Naive thymus-derived CD4-positive, alpha-beta T cell (primary cell): Measurements from ENCODE around the gene ARFGEF3. TPM values are rescaled to one million over a fixed set of nuclear protein-coding genes. Genes with fewer than 3 reads are reported as not detected.

Experiments used
- ATAC-seq: fragments of 150-1000 bp; cut with Tn5 transposase; 2 replicates; pipeline ENCODE4 v1.10.0; 2021; ENCODE audit warnings: mild to moderate bottlenecking, moderate library complexity
- CTCF ChIA-PET: fragments of 350-600 bp; sonication (Branson Sonifier 250); formaldehyde crosslinking; loops from one replicate; lab custom pipeline; 2021; ENCODE audit warnings: antibody characterized with exemption; lab: Charles Lee
- POLR2A ChIA-PET: fragments of 350-600 bp; sonication (Branson Sonifier 250); formaldehyde crosslinking; loops from one replicate; lab custom pipeline; 2021; ENCODE audit warnings: antibody characterized with exemption, inconsistent platforms; lab: Charles Lee
- DNase-seq, 9 donors: peaks; one replicate each; pipeline versions ENCODE4 v3.0.0 to v3.0.0-alpha.2; 2020 to 2022; ENCODE audit warnings: mixed read lengths in 1 of 9
- H3K27ac ChIP-seq: one replicate; pipeline ENCODE4 v1.7.0; 2013; ENCODE audit warnings: mild to moderate bottlenecking, low read depth, low read length, moderate library complexity
- H3K27me3 ChIP-seq, 2 donors: one replicate each; pipeline ENCODE4 v1.7.0; 2013; ENCODE audit warnings: low read length in 2 of 2, mild to moderate bottlenecking in 2 of 2, moderate library complexity in 2 of 2; ENCODE audit not compliant: control insufficient read depth in 2 of 2, insufficient read depth in 2 of 2
- H3K36me3 ChIP-seq, 3 experiments: 1 replicate in 2 of 3; 2 replicates in 1 of 3; pipeline ENCODE4 v1.7.0; 2013; ENCODE audit warnings: low read length in 3 of 3, mild to moderate bottlenecking in 3 of 3, moderate library complexity in 1 of 3; ENCODE audit not compliant: insufficient read depth in 3 of 3, control insufficient read depth in 2 of 3
- H3K4me1 ChIP-seq, 2 donors: one replicate each; pipeline ENCODE4 v1.7.0; 2013; ENCODE audit warnings: low read length in 2 of 2, mild to moderate bottlenecking in 2 of 2, moderate library complexity in 1 of 2; ENCODE audit not compliant: control insufficient read depth in 2 of 2, insufficient read depth in 2 of 2
- H3K4me3 ChIP-seq: 2 replicates; pipeline ENCODE4 v1.7.0; 2013; ENCODE audit warnings: mild to moderate bottlenecking, low read length
- H3K9me3 ChIP-seq, 3 experiments: 1 replicate in 2 of 3; 2 replicates in 1 of 3; pipeline ENCODE4 v1.7.0; 2013; ENCODE audit warnings: low read length in 3 of 3; ENCODE audit not compliant: control insufficient read depth in 2 of 3
- H3K27ac Mint-ChIP-seq, 9 donors: one replicate each; pipeline ENCODE4 v1.8.0; 2020 to 2022; ENCODE audit warnings: mixed read lengths in 9 of 9, mild to moderate bottlenecking in 8 of 9, moderate library complexity in 5 of 9, inconsistent platforms in 2 of 9
- H3K27me3 Mint-ChIP-seq, 5 donors: one replicate each; pipeline ENCODE4 v1.8.0; 2021 to 2022; ENCODE audit warnings: mixed read lengths in 5 of 5, mild to moderate bottlenecking in 1 of 5
- H3K36me3 Mint-ChIP-seq, 5 donors: one replicate each; pipeline ENCODE4 v1.8.0; 2020 to 2022; ENCODE audit warnings: mixed read lengths in 5 of 5, mild to moderate bottlenecking in 3 of 5, inconsistent platforms in 1 of 5
- H3K4me1 Mint-ChIP-seq, 7 donors: one replicate each; pipeline ENCODE4 v1.8.0; 2020 to 2022; ENCODE audit warnings: mixed read lengths in 7 of 7, mild to moderate bottlenecking in 3 of 7, inconsistent platforms in 1 of 7
- H3K4me3 Mint-ChIP-seq, 10 donors: one replicate each; pipeline ENCODE4 v1.8.0; 2020 to 2022; ENCODE audit warnings: mild to moderate bottlenecking in 10 of 10, mixed read lengths in 10 of 10, moderate library complexity in 6 of 10, inconsistent platforms in 2 of 10
- H3K9me3 Mint-ChIP-seq, 11 donors: one replicate each; pipeline ENCODE4 v1.8.0; 2020 to 2022; ENCODE audit warnings: mixed read lengths in 11 of 11, mild to moderate bottlenecking in 4 of 11, inconsistent platforms in 1 of 11, moderate library complexity in 1 of 11
- intact Hi-C, 2 donors: fragments of 100-400 bp; cut with micrococcal nuclease; formaldehyde crosslinking; loops; one replicate each; pipeline ENCODE4 v1.15.1; 2023
- polyA plus RNA-seq, 2 donors: library from polyadenylated mRNA; unstranded; fragments of 300-500 nt; fragmentation: Illumina TruSeq; gene quantifications; one replicate each; pipeline ENCODE4 v1.2.3, GENCODE V29; 2021
- total RNA-seq, 6 experiments: library from RNA in 5 of 6; stranded (reverse) in 5 of 6; gene quantifications; 1 replicate in 5 of 6; 2 replicates in 1 of 6; pipeline ENCODE4 v1.2.3 and lab custom pipeline; 2021 to 2026

ARFGEF3 gene
- total and polyA plus RNA-seq, 7 experiments from 2014 or later, result 0.02 to 0.15 (median 0.03) TPM; not detected in 4

DNA sequence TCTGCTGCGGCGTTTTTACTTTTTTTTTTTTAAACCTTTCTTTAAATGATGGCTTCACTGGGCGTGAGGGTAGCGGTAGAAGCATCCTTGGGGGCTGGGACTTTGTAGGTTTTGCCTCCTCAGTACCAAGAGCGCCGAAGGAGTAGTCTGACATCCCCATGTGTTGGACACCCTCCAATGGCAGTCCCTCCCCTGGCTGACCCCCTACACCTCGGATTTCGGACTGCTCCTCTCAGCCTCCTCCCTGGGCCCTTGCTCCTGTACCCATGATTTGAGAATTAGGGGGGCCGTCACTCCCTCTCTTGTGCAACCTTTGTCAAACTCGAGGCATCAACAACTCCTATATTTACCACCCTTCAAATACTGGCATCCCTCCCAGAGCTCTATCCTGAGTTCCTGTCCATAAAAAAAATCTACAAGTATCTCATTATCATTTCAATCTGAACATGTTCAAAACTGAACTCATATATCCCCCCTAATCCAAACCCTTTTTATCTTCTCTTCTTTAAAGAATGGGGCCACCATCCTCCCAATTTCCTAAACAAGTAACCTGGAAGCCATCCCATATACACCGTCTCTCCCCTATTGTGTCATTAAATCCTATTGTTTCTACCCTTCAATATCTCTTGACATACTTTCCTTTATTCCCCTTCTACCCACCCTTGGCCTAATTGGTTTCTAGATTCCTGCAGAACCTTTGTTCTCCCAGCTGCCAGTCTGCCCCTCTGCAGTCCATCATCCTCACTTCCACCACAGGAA is 1.2 kb upstream of the ARFGEF3 start:
- no peaks in the 10 kb centered on the region for H3K9me3 ChIP-seq
- Mint-ChIP-seq H3K4me3 (peak overlapping the region; percentile 24 to 78 (median 61)), H3K4me1 (peaks cover 2 to 16% (median 8%) of the 10 kb centered on the region in 7 donors), H3K36me3 (no peaks in the 10 kb centered on the region), H3K27ac (no peak overlapping the region), H3K27me3 (peaks cover 62 to 69% (median 65%) of the 10 kb centered on the region in 5 donors), H3K9me3 (no peaks in the 10 kb centered on the region)
- DNase-seq, result no peak
- peaks cover 0 to 3% of the 10 kb centered on the region in 2 donors for H3K4me1 ChIP-seq
- peaks cover 7 to 19% of the 10 kb centered on the region in 2 donors for H3K27me3 ChIP-seq
- H3K4me3 ChIP-seq, result no peak overlapping the region
- ChIA-PET CTCF (no interaction called here), POLR2A (no interaction called here)
- intact Hi-C loops, result loop anchor here in 1 of 2 donors (5.0 kb wide), 1 partner anchor 53 kb away; the partner anchor contains the start of gene PERP
- H3K27ac ChIP-seq, result no peak overlapping the region
- no peaks in the 10 kb centered on the region for H3K36me3 ChIP-seq
- ATAC-seq, result no peak

DNA sequence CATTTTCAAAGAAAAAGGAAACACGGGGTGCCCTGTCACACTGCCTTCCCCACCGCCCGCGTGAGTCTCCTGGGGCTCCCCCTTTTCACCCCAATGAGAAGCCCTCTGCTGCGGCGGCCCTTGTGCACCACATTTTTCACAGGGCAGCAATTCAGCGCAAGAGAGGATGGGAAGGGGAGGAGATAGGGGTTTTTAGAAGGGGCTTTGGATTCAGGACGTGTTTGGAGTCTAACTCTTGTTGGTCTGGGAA is 726 bp upstream of the ARFGEF3 start:
- Histone ChIP-seq H3K9me3 (no peaks in the 10 kb centered on the region), H3K27ac (no peak overlapping the region), H3K36me3 (no peaks in the 10 kb centered on the region), H3K27me3 (peaks cover 7 to 16% of the 10 kb centered on the region in 2 donors), H3K4me1 (peaks cover 0 to 3% of the 10 kb centered on the region in 2 donors), H3K4me3 (no peak overlapping the region)
- DNase-seq (no peak), ATAC-seq (no peak)
- H3K9me3 Mint-ChIP-seq, result no peaks in the 10 kb centered on the region
- H3K27ac Mint-ChIP-seq, result no peak overlapping the region
- H3K27me3 Mint-ChIP-seq, result peaks cover 59 to 67% (median 63%) of the 10 kb centered on the region in 5 donors
- peaks cover 2 to 16% (median 8%) of the 10 kb centered on the region in 7 donors for H3K4me1 Mint-ChIP-seq
- no peaks in the 10 kb centered on the region for H3K36me3 Mint-ChIP-seq
- ChIA-PET POLR2A (no interaction called here), CTCF (no interaction called here)
- peak overlapping the region; percentile 24 to 78 (median 61) for H3K4me3 Mint-ChIP-seq
- intact Hi-C loops, result loop anchor here in 1 of 2 donors (5.0 kb wide), 1 partner anchor 54 kb away; the partner anchor contains the start of gene PERP

DNA sequence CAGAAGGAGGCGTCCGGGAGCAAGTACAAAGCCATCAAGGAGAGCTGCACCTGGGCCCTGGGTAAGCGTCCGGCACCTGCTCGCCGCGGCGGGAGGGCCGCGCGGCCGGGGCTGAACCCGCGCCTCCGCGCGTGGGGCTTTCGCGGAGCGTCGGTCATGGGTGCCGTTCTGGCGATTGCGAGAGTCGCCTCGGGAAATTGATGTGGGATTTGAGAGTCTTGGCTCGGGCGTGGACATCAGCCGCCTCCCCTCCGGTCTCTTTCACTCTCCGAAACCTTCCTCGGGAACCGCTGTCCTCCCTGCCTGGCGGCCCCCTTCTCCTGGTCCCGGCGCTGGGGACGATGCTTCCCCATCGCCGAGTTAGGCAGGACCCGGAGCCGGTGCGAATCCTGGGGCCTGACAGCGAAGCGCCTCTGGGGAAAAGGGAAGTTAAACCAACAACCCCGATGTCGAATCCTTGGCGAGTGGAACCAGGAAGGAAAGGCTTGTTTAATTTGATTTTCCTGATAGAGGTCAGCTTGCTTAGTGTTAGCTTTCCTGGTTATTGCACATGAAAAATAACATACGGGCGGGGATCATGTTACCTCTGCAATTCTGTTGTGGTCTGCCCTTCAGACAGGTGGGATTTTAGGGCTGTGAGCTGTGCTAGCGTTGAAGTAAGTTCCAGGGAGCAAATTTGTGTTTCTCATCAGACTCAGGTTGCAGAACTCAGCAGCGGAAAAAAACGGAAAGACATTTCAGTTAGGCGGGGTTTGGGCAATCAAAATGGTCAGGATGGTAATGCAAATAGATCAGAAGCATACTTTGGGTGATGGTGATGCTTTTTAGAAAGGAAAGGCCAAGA is 594 bp downstream of the ARFGEF3 start:
- POLR2A ChIA-PET, result no interaction called here
- peak overlapping the region in 1 of 9 donors; percentile 3 for H3K27ac Mint-ChIP-seq
- H3K9me3 ChIP-seq, result no peaks in the 10 kb centered on the region
- H3K9me3 Mint-ChIP-seq, result peaks cover 0 to 2% (median 0%) of the 10 kb centered on the region in 11 donors
- H3K36me3 Mint-ChIP-seq, result no peaks in the 10 kb centered on the region
- H3K4me3 ChIP-seq, result peak overlapping the region; percentile 39
- H3K4me1 ChIP-seq, result peaks cover 0 to 3% of the 10 kb centered on the region in 2 donors
- H3K27me3 ChIP-seq, result peaks cover 7 to 16% of the 10 kb centered on the region in 2 donors
- CTCF ChIA-PET, result no interaction called here
- peaks cover 58 to 68% (median 65%) of the 10 kb centered on the region in 5 donors for H3K27me3 Mint-ChIP-seq
- intact Hi-C loops, result loop anchor here in 1 of 2 donors (1.0 to 5.0 kb wide), 2 partner anchors 55 to 242 kb away; partner anchors contain the start of genes HEBP2 and PERP
- H3K4me3 Mint-ChIP-seq, result peak overlapping the region; percentile 62 to 78 (median 73)
- no peak overlapping the region for H3K27ac ChIP-seq
- no peaks in the 10 kb centered on the region for H3K36me3 ChIP-seq
- H3K4me1 Mint-ChIP-seq, result peaks cover 2 to 16% (median 8%) of the 10 kb centered on the region in 7 donors
- ATAC-seq (no peak), DNase-seq (no peak)

DNA sequence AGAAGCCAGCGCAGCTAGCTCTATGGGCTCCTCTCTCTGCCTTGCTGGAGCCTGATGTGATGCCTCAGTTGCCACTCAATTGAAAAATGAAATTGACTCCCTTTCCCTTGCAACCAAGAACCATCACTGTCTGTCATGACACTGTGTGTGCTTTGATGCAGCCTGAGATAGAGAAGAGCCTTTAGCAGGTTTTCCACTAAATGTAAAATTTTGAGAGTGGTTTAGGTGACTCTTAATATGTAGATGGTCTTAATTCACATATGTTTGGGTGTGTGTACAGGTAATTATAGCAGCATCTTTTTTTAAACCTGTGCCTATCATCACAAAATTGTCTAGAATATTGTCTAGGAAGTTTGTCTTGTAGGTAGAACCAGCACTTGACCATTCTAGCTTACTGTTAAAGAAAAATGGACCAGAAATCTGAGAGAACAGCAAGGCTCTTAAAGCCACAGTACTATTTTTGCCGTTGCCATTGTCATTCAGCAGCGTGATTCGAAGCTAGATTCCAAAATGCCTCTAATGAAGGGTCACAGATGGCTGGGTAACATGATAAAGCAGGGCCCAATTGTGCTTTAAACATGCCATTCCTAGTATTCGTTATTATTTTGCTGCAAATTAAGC is 1.3 kb downstream of the ARFGEF3 start:
- peaks cover 0 to 5% (median 0%) of the 10 kb centered on the region in 11 donors for H3K9me3 Mint-ChIP-seq
- peaks cover 57 to 74% (median 70%) of the 10 kb centered on the region in 5 donors for H3K27me3 Mint-ChIP-seq
- Histone ChIP-seq H3K36me3 (no peaks in the 10 kb centered on the region), H3K27me3 (peaks cover 7 to 16% of the 10 kb centered on the region in 2 donors), H3K9me3 (no peaks in the 10 kb centered on the region), H3K4me3 (no peak overlapping the region), H3K27ac (no peak overlapping the region), H3K4me1 (peaks cover 0 to 3% of the 10 kb centered on the region in 2 donors)
- DNase-seq (no peak), ATAC-seq (no peak)
- no peaks in the 10 kb centered on the region for H3K36me3 Mint-ChIP-seq
- intact Hi-C loops, result loop anchor here in 1 of 2 donors (1.0 to 5.0 kb wide), 2 partner anchors 56 to 241 kb away; partner anchors contain the start of genes HEBP2 and PERP
- peaks cover 2 to 16% (median 8%) of the 10 kb centered on the region in 7 donors for H3K4me1 Mint-ChIP-seq
- POLR2A ChIA-PET, result no interaction called here
- peak overlapping the region in 1 of 9 donors; percentile 3 for H3K27ac Mint-ChIP-seq
- peak overlapping the region; percentile 62 to 78 (median 73) for H3K4me3 Mint-ChIP-seq
- CTCF ChIA-PET, result interaction anchor here (0.7 kb wide), 2 partner anchors 48 to 266 kb away, joined by 3 read pairs; no protein-coding TSS in a partner anchor

DNA sequence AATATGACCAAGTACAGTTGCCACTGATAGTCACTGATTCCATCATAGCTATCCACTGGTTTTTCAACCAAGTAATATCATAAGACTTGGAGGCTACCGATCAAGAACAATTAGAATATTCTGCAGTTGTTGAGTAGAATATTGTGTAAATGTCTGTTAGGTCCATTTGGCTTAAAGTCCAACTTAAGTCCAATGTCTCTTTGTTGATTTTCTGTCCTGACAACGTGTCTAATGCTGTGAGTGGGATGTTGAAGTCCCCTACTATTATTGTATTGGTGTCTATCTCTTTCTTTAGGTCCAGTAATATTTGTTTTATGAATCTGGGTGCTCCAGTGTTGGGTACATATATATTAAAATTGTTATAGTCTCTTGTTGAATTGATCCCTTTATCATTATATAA is 13.9 kb downstream of the ARFGEF3 start:
- Histone ChIP-seq H3K4me1 (no peaks in the 10 kb centered on the region), H3K36me3 (no peaks in the 10 kb centered on the region), H3K27me3 (no peaks in the 10 kb centered on the region), H3K4me3 (no peak overlapping the region), H3K9me3 (peaks cover 0 to 14% (median 0%) of the 10 kb centered on the region in 3 experiments), H3K27ac (no peak overlapping the region)
- no peak overlapping the region for H3K27ac Mint-ChIP-seq
- intact Hi-C loops, result no loop called here
- H3K9me3 Mint-ChIP-seq, result peaks cover 9 to 42% (median 25%) of the 10 kb centered on the region in 11 donors
- POLR2A ChIA-PET, result no interaction called here
- ATAC-seq, result no peak
- peaks cover 0 to 12% (median 4%) of the 10 kb centered on the region in 5 donors for H3K36me3 Mint-ChIP-seq
- peaks cover 24 to 39% (median 29%) of the 10 kb centered on the region in 5 donors for H3K27me3 Mint-ChIP-seq
- H3K4me3 Mint-ChIP-seq, result no peak overlapping the region
- no peaks in the 10 kb centered on the region for H3K4me1 Mint-ChIP-seq
- no peak for DNase-seq
- CTCF ChIA-PET, result no interaction called here

DNA sequence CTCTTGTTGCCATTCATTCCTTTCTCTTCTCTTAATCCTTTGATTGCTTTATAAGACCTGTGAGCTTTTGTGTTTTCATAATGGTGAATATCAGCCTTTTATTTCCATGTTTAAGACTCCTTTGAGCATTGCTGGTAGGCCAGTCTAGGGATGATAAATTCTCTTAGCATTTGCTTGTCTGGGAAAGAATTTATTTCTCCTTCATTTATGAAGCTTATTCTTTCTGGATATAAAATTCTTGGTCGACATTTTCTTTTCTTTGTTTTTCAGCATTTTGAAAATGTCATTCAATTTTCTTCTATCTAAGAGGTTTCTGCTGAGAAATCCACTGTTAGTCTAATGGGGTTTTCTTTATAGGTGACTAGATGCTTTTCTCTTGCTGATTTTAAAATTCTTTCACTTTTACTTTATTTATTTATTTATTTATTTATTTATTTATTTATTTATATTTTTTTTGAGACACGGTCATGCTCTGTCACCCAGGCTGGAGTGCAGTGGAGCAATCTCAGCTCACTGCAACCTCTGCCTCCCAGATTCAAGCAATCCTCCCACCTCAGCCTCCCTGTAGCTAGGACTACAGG is 15.0 kb downstream of the ARFGEF3 start:
- CTCF ChIA-PET, result no interaction called here
- POLR2A ChIA-PET, result no interaction called here
- Mint-ChIP-seq H3K4me3 (no peak overlapping the region), H3K4me1 (no peaks in the 10 kb centered on the region), H3K27ac (no peak overlapping the region), H3K27me3 (peaks cover 20 to 39% (median 29%) of the 10 kb centered on the region in 5 donors), H3K36me3 (peaks cover 0 to 12% (median 4%) of the 10 kb centered on the region in 5 donors), H3K9me3 (peaks cover 9 to 42% (median 25%) of the 10 kb centered on the region in 11 donors)
- H3K27ac ChIP-seq, result no peak overlapping the region
- H3K4me1 ChIP-seq, result no peaks in the 10 kb centered on the region
- intact Hi-C loops, result no loop called here
- no peaks in the 10 kb centered on the region for H3K36me3 ChIP-seq
- ATAC-seq (no peak), DNase-seq (no peak)
- peaks cover 0 to 14% (median 0%) of the 10 kb centered on the region in 3 experiments for H3K9me3 ChIP-seq
- H3K27me3 ChIP-seq, result no peaks in the 10 kb centered on the region
- H3K4me3 ChIP-seq, result no peak overlapping the region
